ENCODE results near the gene KATNA1. TPM values are rescaled to one million over a fixed set of nuclear protein-coding genes. Genes with fewer than 3 reads are reported as not detected.

Gene KATNA1
- total RNA-seq, 2 experiments from 2014 or later: 18.1 to 21.6 TPM

DNA sequence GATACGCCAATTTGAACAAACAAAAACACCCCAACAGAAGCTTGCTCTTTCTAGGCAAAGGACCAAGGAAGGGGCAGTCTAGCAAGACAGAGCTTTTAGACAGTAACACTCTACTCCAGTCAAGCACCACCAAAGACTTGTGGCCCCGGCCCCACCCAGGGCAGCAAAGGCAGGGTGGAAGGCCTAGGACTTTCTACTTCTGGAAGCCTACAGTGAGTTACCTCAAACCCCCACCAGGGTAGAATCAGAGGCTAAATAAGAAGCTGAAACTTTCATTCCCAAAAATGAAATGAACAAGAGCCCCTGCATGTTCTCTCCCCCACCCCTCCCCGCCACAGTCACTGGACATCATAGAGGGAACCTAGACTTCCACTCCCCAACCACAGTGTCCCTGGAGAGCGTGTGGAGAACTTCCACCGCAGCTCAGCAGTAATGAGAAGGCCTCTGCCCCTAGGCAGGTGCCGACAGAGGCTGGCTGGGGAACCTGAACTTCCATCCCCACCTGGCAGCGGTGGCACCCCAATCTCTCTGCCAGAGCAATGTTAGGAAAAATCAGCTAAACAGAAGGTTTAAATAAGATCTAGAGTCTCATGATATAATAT is 40.0 kb downstream of the KATNA1 start:
- Mint-ChIP-seq H3K9me3 (ENCODE audit: low read depth) (no peaks in the 10 kb centered on the region), H3K27me3 (no peaks in the 10 kb centered on the region), H3K27ac (no peak overlapping the region), H3K4me1 (peaks cover 8% of the 10 kb centered on the region), H3K4me3 (no peak overlapping the region), H3K36me3 (ENCODE audit: low read depth) (peaks cover 12% of the 10 kb centered on the region)
- ChIA-PET CTCF (interaction anchor here (0.6 to 1.1 kb wide), 4 partner anchors 9 to 816 kb away, joined by 3 to 5 read pairs (median 4); no protein-coding TSS in a partner anchor), POLR2A (no interaction called here)
- DNase-seq (no peak), ATAC-seq (no peak)
- intact Hi-C loops (cut with DNase I, micrococcal nuclease): no loop called here

DNA sequence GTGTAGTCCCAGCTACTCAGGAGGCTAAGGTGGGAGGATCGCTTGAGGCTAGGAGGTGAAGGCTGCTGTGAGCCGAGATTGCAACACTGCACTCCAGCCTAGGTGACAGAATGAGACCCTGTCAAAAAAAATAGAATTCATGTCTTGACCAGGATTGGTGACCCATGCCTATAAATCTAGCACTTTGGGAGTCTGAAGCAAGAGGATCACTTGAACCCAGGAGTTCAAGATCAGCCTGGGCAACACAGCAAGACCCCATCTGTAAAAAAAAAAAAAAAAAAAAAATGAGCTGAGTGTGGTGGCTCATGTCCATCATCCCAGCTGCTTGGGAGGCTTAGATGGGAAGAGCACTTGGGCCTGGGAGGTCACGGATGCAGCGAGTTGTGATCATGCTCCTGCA is 48.0 kb downstream of the KATNA1 start:
- ATAC-seq: no peak
- no peaks in the 10 kb centered on the region for H3K9me3 Mint-ChIP-seq (ENCODE audit: low read depth)
- no peaks in the 10 kb centered on the region for H3K27me3 Mint-ChIP-seq
- H3K27ac Mint-ChIP-seq: no peak overlapping the region
- no peak for DNase-seq
- ChIA-PET CTCF (interaction anchor here (0.6 kb wide), 1 partner anchor 74 kb away, joined by 5 read pairs; no protein-coding TSS in a partner anchor), POLR2A (no interaction called here)
- no peaks in the 10 kb centered on the region for H3K4me1 Mint-ChIP-seq
- intact Hi-C loops (cut with DNase I, micrococcal nuclease): no loop called here
- H3K4me3 Mint-ChIP-seq: no peak overlapping the region
- H3K36me3 Mint-ChIP-seq (ENCODE audit: low read depth): peaks cover 13% of the 10 kb centered on the region

DNA sequence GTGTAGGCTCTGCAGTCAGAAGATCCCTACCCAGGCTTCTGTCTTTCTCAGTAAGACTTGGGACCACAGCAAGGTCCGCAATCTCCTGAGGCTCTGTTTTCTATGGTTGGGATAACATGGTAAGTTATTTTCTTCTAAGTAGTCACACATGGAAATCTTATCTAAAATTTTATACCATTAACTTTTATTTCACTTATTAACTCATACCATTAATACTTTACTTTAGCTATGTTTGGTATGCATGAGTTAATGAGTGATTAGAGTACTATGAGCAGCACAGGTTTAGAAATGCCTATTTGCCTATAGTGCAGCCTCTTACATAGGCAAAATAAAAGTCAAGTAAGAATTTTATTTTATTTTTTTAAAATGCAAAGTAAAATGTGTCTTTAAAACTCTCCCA is 55.1 kb downstream of the KATNA1 start:
- DNase-seq (no peak), ATAC-seq (no peak)
- Mint-ChIP-seq H3K9me3 (ENCODE audit: low read depth) (no peaks in the 10 kb centered on the region), H3K36me3 (ENCODE audit: low read depth) (peaks cover 24% of the 10 kb centered on the region), H3K27ac (no peak overlapping the region), H3K27me3 (no peaks in the 10 kb centered on the region), H3K4me3 (no peak overlapping the region), H3K4me1 (no peaks in the 10 kb centered on the region)
- ChIA-PET POLR2A (no interaction called here), CTCF (interaction anchor here (1.7 kb wide), 1 partner anchor 14 kb away, joined by 3 read pairs; no protein-coding TSS in a partner anchor)
- intact Hi-C loops (cut with DNase I, micrococcal nuclease): no loop called here

DNA sequence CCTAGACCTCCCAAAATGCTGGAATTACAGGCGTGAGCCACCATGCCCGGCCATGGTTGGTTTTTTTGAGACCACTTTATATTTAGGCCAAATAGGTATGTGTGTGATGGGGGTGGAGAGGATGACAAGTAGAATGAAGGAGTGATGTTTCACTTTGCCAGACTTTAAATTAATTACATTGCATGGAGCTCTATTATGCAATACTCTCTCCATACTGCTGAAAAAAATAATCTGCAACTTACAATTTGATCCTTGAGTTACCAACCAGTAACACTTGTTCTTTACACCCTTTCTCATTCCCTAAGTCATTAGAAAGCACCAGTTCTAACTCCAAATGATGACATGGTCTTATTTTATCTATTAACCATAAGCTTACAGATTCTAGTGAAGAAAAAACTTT is 55.5 kb downstream of the KATNA1 start:
- intact Hi-C loops (cut with DNase I, micrococcal nuclease): no loop called here
- Mint-ChIP-seq H3K27ac (no peak overlapping the region), H3K9me3 (ENCODE audit: low read depth) (no peaks in the 10 kb centered on the region), H3K4me3 (no peak overlapping the region), H3K27me3 (no peaks in the 10 kb centered on the region), H3K4me1 (no peaks in the 10 kb centered on the region), H3K36me3 (ENCODE audit: low read depth) (peaks cover 24% of the 10 kb centered on the region)
- ATAC-seq (no peak), DNase-seq (no peak)
- CTCF ChIA-PET: no interaction called here
- POLR2A ChIA-PET: no interaction called here

DNA sequence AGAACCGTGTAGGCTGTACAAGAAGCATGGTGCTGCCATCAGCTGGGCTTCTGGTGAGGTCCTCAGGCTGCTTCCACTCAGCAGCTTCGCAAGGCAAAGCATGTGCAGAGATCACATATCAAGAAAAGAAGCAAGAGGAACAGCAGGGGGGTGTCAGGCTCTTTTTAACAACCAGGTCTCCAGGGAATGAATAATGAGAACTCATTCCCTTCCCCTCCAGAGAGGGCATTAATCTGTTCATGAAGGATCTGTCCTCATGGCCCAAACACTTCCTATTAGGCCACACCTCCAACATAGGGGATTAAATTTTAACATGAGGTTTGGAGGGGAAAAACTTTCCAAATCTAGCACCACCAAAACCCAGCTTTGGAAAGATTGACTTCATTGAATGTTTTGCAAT is 62.4 kb downstream of the KATNA1 start:
- Mint-ChIP-seq H3K27me3 (no peaks in the 10 kb centered on the region), H3K4me1 (no peaks in the 10 kb centered on the region), H3K36me3 (ENCODE audit: low read depth) (peaks cover 15% of the 10 kb centered on the region), H3K9me3 (ENCODE audit: low read depth) (no peaks in the 10 kb centered on the region), H3K4me3 (no peak overlapping the region), H3K27ac (peak overlapping the region; percentile 29)
- CTCF ChIA-PET: interaction anchor here (0.6 to 1.3 kb wide), 3 partner anchors 11 to 48 kb away, joined by 3 to 6 read pairs (median 4); no protein-coding TSS in a partner anchor
- POLR2A ChIA-PET: interaction anchor here (0.5 kb wide), 1 partner anchor 57 kb away, joined by 7 read pairs; no protein-coding TSS in a partner anchor
- ATAC-seq (no peak), DNase-seq (no peak)
- intact Hi-C loops (cut with DNase I, micrococcal nuclease): no loop called here

DNA sequence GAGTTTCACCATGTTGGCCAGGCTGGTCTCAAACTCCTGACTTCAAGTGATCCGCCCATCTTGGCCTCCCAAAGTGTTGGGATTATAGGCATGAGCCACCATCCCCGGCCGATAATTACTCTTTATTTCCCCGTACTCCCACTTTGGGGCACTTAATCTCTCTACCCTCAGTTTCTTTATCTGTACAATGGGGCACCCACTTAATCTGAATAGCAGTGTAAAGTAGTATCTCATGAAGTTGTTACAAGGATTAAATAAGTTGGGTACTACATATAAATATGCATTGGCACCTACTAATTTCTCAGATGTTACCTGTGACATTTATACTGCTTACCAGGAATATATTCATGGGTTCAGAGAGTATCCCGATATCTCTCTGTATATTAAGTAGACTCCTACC is 67.2 kb downstream of the KATNA1 start:
- Mint-ChIP-seq H3K36me3 (ENCODE audit: low read depth) (peaks cover 14% of the 10 kb centered on the region), H3K9me3 (ENCODE audit: low read depth) (no peaks in the 10 kb centered on the region), H3K27ac (no peak overlapping the region), H3K4me1 (no peaks in the 10 kb centered on the region), H3K27me3 (no peaks in the 10 kb centered on the region), H3K4me3 (no peak overlapping the region)
- POLR2A ChIA-PET: no interaction called here
- CTCF ChIA-PET: no interaction called here
- intact Hi-C loops (cut with DNase I, micrococcal nuclease): no loop called here
- no peak for ATAC-seq
- DNase-seq: no peak

- DNase-seq (no peak), ATAC-seq (no peak)
- Mint-ChIP-seq H3K4me1 (no peaks in the 10 kb centered on the region), H3K27ac (no peak overlapping the region), H3K27me3 (no peaks in the 10 kb centered on the region), H3K36me3 (ENCODE audit: low read depth) (peaks cover 14% of the 10 kb centered on the region), H3K4me3 (no peak overlapping the region), H3K9me3 (ENCODE audit: low read depth) (no peaks in the 10 kb centered on the region)
- ChIA-PET CTCF (no interaction called here), POLR2A (no interaction called here)
- intact Hi-C loops (cut with DNase I, micrococcal nuclease): no loop called here
These were observed 67.6 kb downstream of the KATNA1 start for GRCh38 chr6:149580880-149581279.

DNA sequence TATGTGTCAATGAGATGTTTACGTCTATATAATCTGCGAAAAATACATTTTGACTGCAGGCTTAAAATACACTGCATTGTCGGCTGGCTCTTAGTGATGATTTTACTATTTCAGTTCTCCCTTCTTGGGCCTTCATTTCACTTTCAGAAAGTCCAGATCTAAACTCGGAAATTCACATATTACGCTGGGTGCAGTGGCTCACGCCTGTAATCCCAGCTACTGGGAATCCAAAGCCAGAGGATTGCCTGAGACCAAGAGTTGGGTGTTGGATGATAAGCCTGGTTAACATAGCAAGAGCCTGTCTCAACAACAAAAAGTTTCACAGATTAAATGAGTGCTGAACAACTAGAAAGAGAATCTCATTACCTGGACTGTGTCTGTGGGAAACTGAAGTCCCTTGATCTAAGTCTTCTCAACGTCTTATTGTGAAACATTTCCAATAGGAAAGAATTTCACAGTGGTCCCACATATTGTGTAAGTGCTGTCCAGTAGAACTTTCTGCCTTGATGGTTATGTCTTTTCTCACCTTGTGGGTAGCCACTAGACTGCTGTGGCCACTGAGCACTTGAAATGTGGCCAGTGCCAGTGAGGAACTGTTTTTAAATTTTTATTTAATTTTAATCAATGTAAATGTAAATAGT is 80.4 kb downstream of the KATNA1 start:
- Mint-ChIP-seq H3K9me3 (ENCODE audit: low read depth) (no peaks in the 10 kb centered on the region), H3K4me1 (peaks cover 20% of the 10 kb centered on the region), H3K4me3 (peak overlapping the region; percentile 91), H3K27ac (no peak overlapping the region), H3K36me3 (ENCODE audit: low read depth) (no peaks in the 10 kb centered on the region), H3K27me3 (no peaks in the 10 kb centered on the region)
- ChIA-PET POLR2A (no interaction called here), CTCF (interaction anchor here (1.2 kb wide), 1 partner anchor 297 kb away, joined by 4 read pairs; no protein-coding TSS in a partner anchor)
- ATAC-seq (no peak), DNase-seq (no peak)
- intact Hi-C loops (cut with DNase I, micrococcal nuclease): loop anchor here (2.0 to 5.0 kb wide), 6 partner anchors 151 to 1884 kb away; partner anchors contain the start of genes LATS1 (in 1 of the 2), MTHFD1L (in 1 of the 2), NUP43 (in 1 of the 2) and RMND1 (in 1 of the 2)

DNA sequence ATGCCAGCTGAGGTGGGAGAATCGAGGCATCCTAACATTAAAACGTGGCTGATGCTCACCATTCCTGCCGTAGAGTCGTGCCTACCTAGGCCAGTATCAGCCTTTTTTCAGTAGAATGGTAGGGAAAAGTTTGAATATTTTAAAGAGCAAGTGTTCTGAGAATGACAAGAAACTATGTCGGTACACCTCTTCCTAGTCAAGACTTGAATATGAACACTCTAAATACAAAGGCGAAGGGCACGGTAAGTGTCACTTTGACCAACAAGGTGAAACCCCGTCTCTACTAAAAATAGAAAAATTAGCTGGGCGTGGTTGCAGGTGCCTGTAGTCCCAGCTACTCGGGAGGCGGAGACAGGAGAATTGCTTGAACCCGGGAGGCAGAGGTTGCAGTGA is 81.3 kb downstream of the KATNA1 start:
- no peaks in the 10 kb centered on the region for H3K36me3 Mint-ChIP-seq (ENCODE audit: low read depth)
- H3K27ac Mint-ChIP-seq: peak overlapping the region; percentile 82
- ChIA-PET CTCF (interaction anchor here (0.6 to 0.7 kb wide), 2 partner anchors 201 to 922 kb away, joined by 3 to 5 read pairs; no protein-coding TSS in a partner anchor), POLR2A (no interaction called here)
- no peaks in the 10 kb centered on the region for H3K27me3 Mint-ChIP-seq
- H3K9me3 Mint-ChIP-seq (ENCODE audit: low read depth): no peaks in the 10 kb centered on the region
- DNase-seq (no peak), ATAC-seq (no peak)
- intact Hi-C loops (cut with DNase I, micrococcal nuclease): loop anchor here (2.0 to 5.0 kb wide), 6 partner anchors 152 to 1885 kb away; partner anchors contain the start of genes LATS1 (in 1 of the 2), MTHFD1L (in 1 of the 2), NUP43 (in 1 of the 2) and RMND1 (in 1 of the 2)
- H3K4me3 Mint-ChIP-seq: peak overlapping the region; percentile 91
- H3K4me1 Mint-ChIP-seq: peaks cover 20% of the 10 kb centered on the region

GRCh38 chr6:149566410-149567193 is 81.9 kb downstream of the KATNA1 start:
- peak; percentile 74 for DNase-seq
- POLR2A ChIA-PET: no interaction called here
- Mint-ChIP-seq H3K27ac (peak overlapping the region; percentile 82), H3K9me3 (ENCODE audit: low read depth) (no peaks in the 10 kb centered on the region), H3K36me3 (ENCODE audit: low read depth) (no peaks in the 10 kb centered on the region), H3K27me3 (no peaks in the 10 kb centered on the region), H3K4me1 (peaks cover 20% of the 10 kb centered on the region), H3K4me3 (peak overlapping the region; percentile 91)
- intact Hi-C loops (cut with DNase I, micrococcal nuclease): loop anchor here (1.0 to 5.0 kb wide), 13 partner anchors 82 to 1886 kb away; partner anchors contain the start of genes KATNA1 (in 2 of the 2), LATS1 (in 2 of the 2), LRP11 (in 1 of the 2) and MTHFD1L (in 1 of the 2)
- ATAC-seq: peak; percentile 24
- CTCF ChIA-PET: interaction anchor here (0.6 to 0.7 kb wide), 2 partner anchors 201 to 923 kb away, joined by 3 to 5 read pairs; no protein-coding TSS in a partner anchor

All from activated CD4-positive, alpha-beta T cell treated with anti-CD3 and anti-CD28 coated beads for 36 hours (primary cell).